Ishikawa (cell line): ENCODE data around the gene RNF10.

ENCODE experiments used
- CEBPB ChIP-seq: IDR thresholded peaks from 2 replicates; pipeline ENCODE4 v1.6.1; 2012
- CREB1 ChIP-seq: IDR thresholded peaks from 2 replicates; pipeline ENCODE4 v1.6.1; 2012; ENCODE audit warnings: low read depth
- EGR1 ChIP-seq: IDR thresholded peaks from 2 replicates; pipeline ENCODE4 v1.6.1; 2012
- EP300 ChIP-seq: IDR thresholded peaks from 2 replicates; pipeline ENCODE4 v1.6.1; 2012; ENCODE audit warnings: borderline replicate concordance
- FOXM1 ChIP-seq: IDR thresholded peaks from 2 replicates; pipeline ENCODE4 v1.6.1; 2012; ENCODE audit warnings: low read depth, borderline replicate concordance
- NFIC ChIP-seq: IDR thresholded peaks from 2 replicates; pipeline ENCODE4 v1.6.1; 2012
- RAD21 ChIP-seq: IDR thresholded peaks from 2 replicates; pipeline ENCODE4 v1.6.1; 2012; ENCODE audit warnings: low read depth
- TAF1 ChIP-seq: IDR thresholded peaks from 2 replicates; pipeline ENCODE4 v1.6.1; 2012; ENCODE audit warnings: low read depth, mild to moderate bottlenecking
- TCF12 ChIP-seq: IDR thresholded peaks from 2 replicates; pipeline ENCODE4 v1.6.1; 2012; ENCODE audit warnings: low read depth
- TEAD4 ChIP-seq: IDR thresholded peaks from 2 replicates; pipeline ENCODE4 v1.6.1; 2012
- YY1 ChIP-seq: IDR thresholded peaks from 2 replicates; pipeline ENCODE4 v1.6.1; 2012; ENCODE audit warnings: low read depth
- ZBTB7A ChIP-seq: IDR thresholded peaks from 2 replicates; pipeline ENCODE4 v1.6.1; 2012; ENCODE audit warnings: low read depth
- TF ChIP-seq, protein P1 (sequence below): IDR thresholded peaks from 2 replicates; pipeline ENCODE4 v1.6.1; 2012
- TF ChIP-seq, protein P2 (sequence below): IDR thresholded peaks from 2 replicates; pipeline ENCODE4 v1.6.1; 2012
- TF ChIP-seq, protein P3 (sequence below): IDR thresholded peaks from 2 replicates; pipeline ENCODE4 v1.6.1; 2012; ENCODE audit warnings: low read depth, mild to moderate bottlenecking

Gene RNF10

DNA sequence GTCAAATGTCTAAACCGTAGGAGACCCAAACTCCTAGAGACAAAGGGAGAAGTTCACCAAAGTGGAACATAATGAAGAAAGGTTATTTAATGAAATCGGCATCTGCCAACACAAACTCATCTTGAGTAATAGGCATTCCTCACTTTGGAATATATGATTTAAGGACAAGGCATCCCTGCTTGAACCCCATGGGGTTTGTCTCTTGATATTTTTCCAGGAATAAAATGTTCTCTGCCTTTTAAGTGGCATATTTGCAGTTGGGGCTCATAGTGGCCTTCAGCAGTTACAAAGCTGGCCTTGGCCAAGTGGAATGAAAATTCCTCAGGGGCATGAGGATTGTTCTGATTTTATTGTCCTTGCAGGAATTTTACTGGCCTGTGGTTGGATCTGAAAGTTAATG, 40.0 kb downstream of the RNF10 start:
- TF ChIP-seq CREB1 (no peak), TCF12 (no peak), EP300 (no peak), EGR1 (no peak), ZBTB7A (no peak), YY1 (no peak), NFIC (no peak), TAF1 (no peak), CEBPB (no peak), RAD21 (no peak), TEAD4 (no peak)
- TF ChIP-seq, protein P1, sequence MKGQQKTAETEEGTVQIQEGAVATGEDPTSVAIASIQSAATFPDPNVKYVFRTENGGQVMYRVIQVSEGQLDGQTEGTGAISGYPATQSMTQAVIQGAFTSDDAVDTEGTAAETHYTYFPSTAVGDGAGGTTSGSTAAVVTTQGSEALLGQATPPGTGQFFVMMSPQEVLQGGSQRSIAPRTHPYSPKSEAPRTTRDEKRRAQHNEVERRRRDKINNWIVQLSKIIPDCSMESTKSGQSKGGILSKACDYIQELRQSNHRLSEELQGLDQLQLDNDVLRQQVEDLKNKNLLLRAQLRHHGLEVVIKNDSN: no peak
- TF ChIP-seq, protein P2, sequence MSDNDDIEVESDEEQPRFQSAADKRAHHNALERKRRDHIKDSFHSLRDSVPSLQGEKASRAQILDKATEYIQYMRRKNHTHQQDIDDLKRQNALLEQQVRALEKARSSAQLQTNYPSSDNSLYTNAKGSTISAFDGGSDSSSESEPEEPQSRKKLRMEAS: no peak

DNA sequence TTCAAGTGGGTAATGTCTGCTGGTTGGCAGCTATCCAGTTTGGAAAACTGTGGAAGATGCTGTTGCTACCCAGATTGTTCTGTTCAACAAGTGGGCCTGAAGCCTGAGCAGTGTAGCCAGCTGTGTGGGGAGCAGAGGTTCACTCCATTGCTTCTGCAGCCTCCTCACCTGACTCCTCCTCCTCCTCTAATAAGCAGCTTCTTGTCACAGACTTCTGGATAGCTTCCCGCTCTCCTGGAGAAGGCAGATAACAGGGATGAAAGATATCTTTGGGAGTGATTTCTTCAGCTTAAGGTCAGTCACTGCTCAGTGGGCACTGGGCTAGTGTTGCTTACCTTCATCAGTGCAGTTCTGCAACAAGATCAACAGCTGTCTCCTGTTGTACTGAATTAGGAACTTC, 45.0 kb downstream of the RNF10 start:
- TF ChIP-seq, protein P3, sequence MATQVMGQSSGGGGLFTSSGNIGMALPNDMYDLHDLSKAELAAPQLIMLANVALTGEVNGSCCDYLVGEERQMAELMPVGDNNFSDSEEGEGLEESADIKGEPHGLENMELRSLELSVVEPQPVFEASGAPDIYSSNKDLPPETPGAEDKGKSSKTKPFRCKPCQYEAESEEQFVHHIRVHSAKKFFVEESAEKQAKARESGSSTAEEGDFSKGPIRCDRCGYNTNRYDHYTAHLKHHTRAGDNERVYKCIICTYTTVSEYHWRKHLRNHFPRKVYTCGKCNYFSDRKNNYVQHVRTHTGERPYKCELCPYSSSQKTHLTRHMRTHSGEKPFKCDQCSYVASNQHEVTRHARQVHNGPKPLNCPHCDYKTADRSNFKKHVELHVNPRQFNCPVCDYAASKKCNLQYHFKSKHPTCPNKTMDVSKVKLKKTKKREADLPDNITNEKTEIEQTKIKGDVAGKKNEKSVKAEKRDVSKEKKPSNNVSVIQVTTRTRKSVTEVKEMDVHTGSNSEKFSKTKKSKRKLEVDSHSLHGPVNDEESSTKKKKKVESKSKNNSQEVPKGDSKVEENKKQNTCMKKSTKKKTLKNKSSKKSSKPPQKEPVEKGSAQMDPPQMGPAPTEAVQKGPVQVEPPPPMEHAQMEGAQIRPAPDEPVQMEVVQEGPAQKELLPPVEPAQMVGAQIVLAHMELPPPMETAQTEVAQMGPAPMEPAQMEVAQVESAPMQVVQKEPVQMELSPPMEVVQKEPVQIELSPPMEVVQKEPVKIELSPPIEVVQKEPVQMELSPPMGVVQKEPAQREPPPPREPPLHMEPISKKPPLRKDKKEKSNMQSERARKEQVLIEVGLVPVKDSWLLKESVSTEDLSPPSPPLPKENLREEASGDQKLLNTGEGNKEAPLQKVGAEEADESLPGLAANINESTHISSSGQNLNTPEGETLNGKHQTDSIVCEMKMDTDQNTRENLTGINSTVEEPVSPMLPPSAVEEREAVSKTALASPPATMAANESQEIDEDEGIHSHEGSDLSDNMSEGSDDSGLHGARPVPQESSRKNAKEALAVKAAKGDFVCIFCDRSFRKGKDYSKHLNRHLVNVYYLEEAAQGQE: no peak
- TF ChIP-seq TAF1 (no peak), YY1 (no peak), RAD21 (no peak), EP300 (no peak), EGR1 (no peak), FOXM1 (no peak), TCF12 (no peak), TEAD4 (no peak), NFIC (no peak), ZBTB7A (no peak), CREB1 (no peak), CEBPB (no peak)
- TF ChIP-seq, protein P2: no peak
- TF ChIP-seq, protein P1: no peak

DNA sequence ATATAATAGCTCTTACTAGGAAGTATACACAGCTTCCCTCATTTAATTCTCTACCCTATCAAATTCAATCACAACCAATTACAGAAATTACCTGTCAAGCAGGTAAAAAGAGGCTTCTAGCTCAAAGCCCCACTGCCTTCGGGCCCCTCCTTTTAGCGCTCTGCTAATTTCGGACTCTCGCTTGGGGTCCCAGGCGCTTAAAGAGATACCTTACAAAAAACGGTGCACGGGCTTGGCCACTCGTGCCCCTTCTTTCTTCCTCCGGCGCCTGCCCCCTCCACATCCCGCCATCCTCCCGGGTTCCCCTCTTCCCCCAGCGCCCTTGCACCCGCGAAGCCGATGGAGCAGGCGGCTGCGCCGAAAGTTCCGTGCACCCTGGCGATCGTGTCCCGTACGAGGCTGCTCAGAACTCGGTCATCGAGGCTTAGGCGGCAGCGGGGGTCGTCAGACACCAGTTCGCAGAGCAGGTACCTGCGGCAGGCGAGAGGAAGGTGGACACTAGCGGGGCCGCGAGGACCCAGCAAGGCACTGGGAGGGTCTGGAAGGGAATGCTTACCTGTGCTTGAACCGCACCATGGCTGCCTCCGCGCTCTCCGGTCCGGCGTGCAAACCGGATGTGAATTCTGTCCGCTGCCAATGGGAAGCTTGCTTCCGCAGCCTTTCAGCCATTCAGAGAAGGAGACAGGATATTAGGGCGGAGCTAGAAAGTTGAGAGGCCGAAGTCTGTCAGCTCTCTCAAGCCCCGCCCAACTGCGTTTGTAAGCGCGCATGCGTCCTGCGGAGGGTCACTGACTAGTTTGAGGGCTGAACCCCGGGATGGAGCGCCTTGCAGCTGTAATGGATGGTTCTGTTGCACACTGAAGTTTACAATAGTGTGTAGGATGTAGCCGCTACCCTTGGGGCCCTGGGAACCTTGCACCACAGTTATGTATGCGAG, 46.9 kb downstream of the RNF10 start, which contains the start of gene POP5:
TSS of gene POP5 (minus strand) at position 616 of the 937 bp plus-strand sequence. CDS start at position 576, 40 bp downstream.
- TF ChIP-seq EGR1: 0 out of 2 replicates have a peak, but pooled peaks have one; percentile 7
- TF ChIP-seq, protein P3: no peak
- no peak for TF ChIP-seq FOXM1
- TF ChIP-seq TAF1: peak; percentile 86
- 0 out of 2 replicates have a peak, but pooled peaks have one; percentile 27 for TF ChIP-seq TEAD4
- TF ChIP-seq EP300: no peak
- TF ChIP-seq RAD21: no peak
- TF ChIP-seq, protein P2: peak; percentile 59; the same call in 1 of the 2 replicates
- TF ChIP-seq NFIC: no peak
- TF ChIP-seq, protein P1: no peak
- TF ChIP-seq YY1: peak; percentile 92
- 0 out of 2 replicates have a peak, but pooled peaks have one; percentile 22 for TF ChIP-seq ZBTB7A
- no peak for TF ChIP-seq CREB1
- TF ChIP-seq CEBPB: no peak
- TF ChIP-seq TCF12: peak; percentile 48; the same call in 1 of the 2 replicates

DNA sequence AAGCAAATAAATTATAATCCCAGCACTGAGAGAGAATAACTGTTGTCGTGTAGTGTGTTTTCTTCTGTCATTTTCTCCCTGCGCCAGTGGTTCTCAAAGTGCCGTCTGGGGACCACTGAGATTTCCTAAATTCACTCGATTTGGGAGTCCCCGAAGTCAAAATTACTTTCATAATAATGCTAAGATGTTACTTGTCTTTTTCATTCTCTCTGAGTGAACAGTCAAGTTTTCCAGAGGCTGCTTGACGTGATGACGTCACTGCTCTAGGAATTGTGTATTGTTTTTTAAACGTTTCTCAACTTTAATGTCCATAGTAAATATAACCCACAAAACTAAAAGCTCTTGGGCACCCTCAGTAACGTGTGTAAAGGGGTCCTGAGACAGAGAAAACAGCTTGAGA, 47.8 kb downstream of the RNF10 start:
- no peak for TF ChIP-seq CEBPB
- no peak for TF ChIP-seq CREB1
- TF ChIP-seq FOXM1: no peak
- TF ChIP-seq, protein P2: no peak
- TF ChIP-seq, protein P3: no peak
- TF ChIP-seq RAD21: no peak
- no peak for TF ChIP-seq ZBTB7A
- TF ChIP-seq EP300: no peak
- TF ChIP-seq, protein P1: no peak
